ENCODE measurements around the gene MEGF11.

- TF ChIP-seq POLR2A (IDR thresholded peaks at IDR 0.05) (no peak), CTCF (IDR thresholded peaks at IDR 0.05 in 8 of 11, conservative IDR thresholded peaks at IDR 0.05 in 3 of 11) (no peak), POLR2AphosphoS5 (IDR thresholded peaks at IDR 0.05) (no peak)
Measured at GRCh38 chr15:66111363-66111762, 142.2 kb downstream of the MEGF11 start.
